ENCODE measurements around the gene TCEAL1.
A peak's percentile ranks its signal among the peaks of the same experiment; 100 is the strongest.

Gene TCEAL1

DNA sequence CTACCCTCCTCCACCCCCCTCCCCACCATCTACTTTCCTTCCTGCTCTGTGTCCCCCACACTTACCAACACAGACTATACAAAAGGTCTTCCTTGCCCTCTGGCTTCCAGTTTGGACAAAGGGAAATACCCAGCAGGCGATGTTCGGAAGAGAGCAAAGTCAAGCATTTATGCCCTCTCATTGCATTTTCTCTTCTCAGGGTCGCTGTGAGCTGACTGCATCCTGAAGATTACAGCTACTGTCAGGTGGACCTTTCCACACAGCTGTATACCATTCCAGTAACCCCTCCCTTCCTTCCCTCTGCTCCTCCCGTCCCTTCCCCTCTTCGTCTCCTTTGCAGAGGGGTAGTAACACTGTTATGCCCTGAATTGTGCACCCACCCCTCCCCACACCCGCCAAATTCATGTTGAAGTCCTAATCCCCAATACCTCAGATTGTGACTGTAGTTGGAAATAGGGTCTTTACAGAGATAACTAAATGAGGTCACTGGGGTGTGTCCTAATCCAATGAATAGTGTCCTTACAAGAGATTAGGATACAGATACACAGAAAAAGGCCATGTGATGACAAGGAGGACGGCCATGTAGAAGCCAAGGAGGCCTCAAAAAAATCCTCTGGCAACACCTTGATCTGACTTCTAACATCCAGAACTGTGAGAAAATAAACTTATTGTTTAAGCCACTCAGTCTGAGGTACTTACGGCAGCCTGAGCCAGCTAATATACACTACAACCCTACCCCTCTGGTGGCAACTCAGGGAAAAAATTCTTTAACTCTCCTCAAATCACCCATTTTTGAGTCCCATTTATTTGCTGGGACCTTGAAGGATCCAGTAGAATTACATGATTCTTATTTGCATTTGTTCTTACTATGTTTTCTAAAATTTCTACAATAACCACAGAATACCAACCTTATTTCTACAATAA lies 46.0 kb downstream of the TCEAL1 start:
- DNase-seq (ENCODE audit: low spot score): no peak
- TF ChIP-seq, protein P1, sequence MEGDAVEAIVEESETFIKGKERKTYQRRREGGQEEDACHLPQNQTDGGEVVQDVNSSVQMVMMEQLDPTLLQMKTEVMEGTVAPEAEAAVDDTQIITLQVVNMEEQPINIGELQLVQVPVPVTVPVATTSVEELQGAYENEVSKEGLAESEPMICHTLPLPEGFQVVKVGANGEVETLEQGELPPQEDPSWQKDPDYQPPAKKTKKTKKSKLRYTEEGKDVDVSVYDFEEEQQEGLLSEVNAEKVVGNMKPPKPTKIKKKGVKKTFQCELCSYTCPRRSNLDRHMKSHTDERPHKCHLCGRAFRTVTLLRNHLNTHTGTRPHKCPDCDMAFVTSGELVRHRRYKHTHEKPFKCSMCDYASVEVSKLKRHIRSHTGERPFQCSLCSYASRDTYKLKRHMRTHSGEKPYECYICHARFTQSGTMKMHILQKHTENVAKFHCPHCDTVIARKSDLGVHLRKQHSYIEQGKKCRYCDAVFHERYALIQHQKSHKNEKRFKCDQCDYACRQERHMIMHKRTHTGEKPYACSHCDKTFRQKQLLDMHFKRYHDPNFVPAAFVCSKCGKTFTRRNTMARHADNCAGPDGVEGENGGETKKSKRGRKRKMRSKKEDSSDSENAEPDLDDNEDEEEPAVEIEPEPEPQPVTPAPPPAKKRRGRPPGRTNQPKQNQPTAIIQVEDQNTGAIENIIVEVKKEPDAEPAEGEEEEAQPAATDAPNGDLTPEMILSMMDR (IDR thresholded peaks at IDR 0.05; ENCODE audit: poor library complexity, severe bottlenecking): no peak
- H3K27me3 ChIP-seq (ENCODE audit: insufficient read depth, poor library complexity, severe bottlenecking): no peaks in the 10 kb centered on the region
- no peaks in the 10 kb centered on the region for H3K4me1 ChIP-seq (ENCODE audit: insufficient read depth, poor library complexity, severe bottlenecking)
- H3K9me3 ChIP-seq (ENCODE audit: severe bottlenecking): no peaks in the 10 kb centered on the region
- peaks cover 43% of the 10 kb centered on the region for H3K36me3 ChIP-seq (ENCODE audit: low read depth)
- no peak overlapping the region for H3K4me3 ChIP-seq (ENCODE audit: severe bottlenecking)
- no peak overlapping the region for H3K27ac ChIP-seq (ENCODE audit: poor library complexity, severe bottlenecking)
- peak; percentile 40 for ATAC-seq (ENCODE audit: low read depth)

DNA sequence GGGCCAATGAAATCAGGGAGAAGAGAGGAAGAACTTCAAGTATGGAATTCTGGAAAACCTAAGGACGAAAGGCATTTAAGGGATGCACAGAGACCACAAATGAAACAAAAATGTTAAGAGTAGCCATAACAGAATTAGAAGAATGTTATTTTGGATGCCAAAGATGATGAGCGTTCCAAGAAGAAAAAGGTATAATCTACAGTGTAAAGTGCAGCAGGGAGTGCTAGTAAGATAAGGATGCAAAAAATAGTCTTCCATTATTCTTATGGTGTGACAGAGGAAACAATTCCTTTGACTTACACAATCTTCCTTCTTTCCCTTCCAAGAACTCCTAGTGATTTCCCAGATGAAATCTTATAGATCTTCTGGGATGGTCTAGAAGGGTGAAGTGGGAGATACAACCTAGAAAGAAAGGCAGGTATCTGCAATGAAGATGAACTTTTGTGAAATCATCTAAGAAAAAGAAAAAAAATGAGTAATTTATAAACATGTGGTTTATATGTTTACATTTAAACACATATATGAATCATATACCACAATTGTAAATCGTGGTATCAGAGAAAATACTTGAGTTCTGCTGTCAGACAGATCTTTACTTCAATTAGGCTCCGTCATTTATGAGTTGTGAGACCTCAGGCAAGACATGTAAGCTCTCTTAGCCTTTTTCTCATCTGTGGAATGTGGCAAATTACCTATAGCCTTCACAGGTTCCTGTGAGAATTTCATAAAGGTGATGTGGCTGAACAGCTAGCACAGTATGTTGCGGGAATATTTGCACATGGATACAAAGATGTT lies 49.6 kb downstream of the TCEAL1 start:
- no peak for DNase-seq (ENCODE audit: low spot score)
- ATAC-seq (ENCODE audit: low read depth): no peak
- H3K4me1 ChIP-seq (ENCODE audit: insufficient read depth, poor library complexity, severe bottlenecking): no peaks in the 10 kb centered on the region
- no peaks in the 10 kb centered on the region for H3K9me3 ChIP-seq (ENCODE audit: severe bottlenecking)
- no peaks in the 10 kb centered on the region for H3K27me3 ChIP-seq (ENCODE audit: insufficient read depth, poor library complexity, severe bottlenecking)
- H3K36me3 ChIP-seq (ENCODE audit: low read depth): peaks cover 79% of the 10 kb centered on the region
- no peak overlapping the region for H3K4me3 ChIP-seq (ENCODE audit: severe bottlenecking)
- no peak overlapping the region for H3K27ac ChIP-seq (ENCODE audit: poor library complexity, severe bottlenecking)
- TF ChIP-seq, protein P1 (IDR thresholded peaks at IDR 0.05; ENCODE audit: poor library complexity, severe bottlenecking): no peak

Data from RWPE2 (cell line).